Osteoblast (primary cell): ENCODE results near the gene VASN. TPM values are rescaled to one million over a fixed set of nuclear protein-coding genes. Genes with fewer than 3 reads are reported as not detected.

ENCODE experiments used
- DNase-seq: peaks from one replicate; pipeline ENCODE4 v3.0.0; 2011; ENCODE audit warnings: low spot score, mixed read lengths; ENCODE audit not compliant: insufficient read length; ENCODE audit errors: missing footprints
- H2AFZ ChIP-seq: 2 replicates; pipeline ENCODE4 v1.6.0; 2011; ENCODE audit warnings: mild to moderate bottlenecking, low read length
- H3K27ac ChIP-seq: 2 replicates; pipeline ENCODE4 v1.5.1; 2011; ENCODE audit warnings: mild to moderate bottlenecking, low read depth, low read length, moderate library complexity
- H3K27me3 ChIP-seq: 2 replicates; pipeline ENCODE4 v1.6.0; 2012; ENCODE audit warnings: mild to moderate bottlenecking, control low read depth, inconsistent platforms, low read length, moderate library complexity; ENCODE audit not compliant: insufficient read depth
- H3K36me3 ChIP-seq: 2 replicates; pipeline ENCODE4 v1.5.1; 2011; ENCODE audit warnings: mild to moderate bottlenecking, low read length, control low read depth, moderate library complexity; ENCODE audit not compliant: insufficient read depth
- H3K4me1 ChIP-seq: 2 replicates; pipeline ENCODE4 v1.5.1; 2011; ENCODE audit warnings: mild to moderate bottlenecking, low read length, control low read depth, moderate library complexity; ENCODE audit not compliant: insufficient read depth
- H3K4me2 ChIP-seq: 2 replicates; pipeline ENCODE4 v1.6.0; 2011; ENCODE audit warnings: mild to moderate bottlenecking, low read length; ENCODE audit not compliant: insufficient read depth
- H3K4me3 ChIP-seq: fragments of 200-600 bp; sonication (generic); 3 replicates; pipeline ENCODE4 v1.5.1; 2012; ENCODE audit warnings: mild to moderate bottlenecking, low read length, inconsistent platforms; ENCODE audit not compliant: insufficient read depth
- H3K79me2 ChIP-seq: 2 replicates; pipeline ENCODE4 v1.6.0; 2012; ENCODE audit warnings: mild to moderate bottlenecking, low read length, control low read depth, inconsistent platforms; ENCODE audit not compliant: insufficient read depth
- H3K9me3 ChIP-seq: 2 replicates; pipeline ENCODE4 v1.5.1; 2011; ENCODE audit warnings: low read depth, low read length, control low read depth
- H4K20me1 ChIP-seq: 2 replicates; pipeline ENCODE4 v1.6.0; 2012; ENCODE audit warnings: mild to moderate bottlenecking, low read length, control low read depth; ENCODE audit not compliant: insufficient read depth
- CTCF ChIP-seq: IDR thresholded peaks from 2 replicates; pipeline ENCODE4 v1.5.1; 2011; ENCODE audit warnings: mild to moderate bottlenecking, low read depth, low read length, moderate library complexity; ENCODE audit errors: extremely low read depth
- total RNA-seq: library from RNA; depleted of rRNA; stranded (reverse); fragments of >200 nt; gene quantifications from 2 replicates; pipeline ENCODE4 v1.2.3, GENCODE V29; 2012

Gene VASN
- total RNA-seq, 1 donor: 217 TPM

DNA sequence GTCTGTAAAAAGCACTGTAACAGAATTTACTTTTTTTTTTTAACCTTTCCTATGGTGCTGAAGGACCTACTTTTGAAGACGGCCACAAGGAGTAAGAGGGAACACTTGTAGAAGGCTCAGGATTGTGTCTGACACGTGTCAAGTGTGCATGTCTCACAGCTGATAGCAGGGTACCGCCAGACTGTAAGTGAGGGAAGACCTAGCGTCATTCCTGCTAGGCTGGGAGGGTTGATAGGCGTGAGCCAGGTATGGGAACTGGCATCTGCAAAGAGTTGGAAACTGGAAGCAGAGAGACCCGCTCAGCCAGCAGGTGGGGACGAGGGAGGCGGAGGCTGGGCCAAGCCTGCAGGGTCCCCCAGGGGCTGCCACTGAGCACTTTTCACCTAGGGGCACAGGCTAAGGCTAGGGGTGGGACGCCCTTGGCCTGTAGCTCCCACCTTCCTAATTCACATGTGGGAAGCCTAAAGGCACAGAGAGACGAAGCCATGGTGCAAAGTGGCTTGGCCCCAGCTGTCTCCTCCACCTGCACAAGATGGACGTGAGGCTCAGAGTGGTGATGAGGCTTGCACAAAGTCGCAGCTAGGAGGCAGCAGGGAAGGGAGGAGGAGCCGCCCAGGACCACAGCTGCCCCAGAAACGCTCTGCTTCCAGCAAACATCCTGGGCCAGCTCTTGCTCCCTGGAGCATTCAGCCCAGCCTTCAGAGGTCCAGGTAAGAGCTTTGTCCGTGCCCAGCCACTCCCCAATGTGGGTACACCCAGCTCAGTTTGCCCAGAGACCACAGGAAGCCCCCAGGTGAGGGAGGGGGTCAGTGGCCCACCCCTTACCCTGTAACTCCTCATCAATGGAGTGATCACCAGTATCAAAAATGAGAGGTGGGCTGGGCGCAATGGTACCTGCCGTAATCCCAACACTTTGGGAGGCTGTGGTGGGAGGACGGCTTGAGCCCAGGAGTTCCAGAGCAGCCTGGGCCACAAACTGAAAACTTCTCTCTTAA is 18.9 kb downstream of the VASN start:
- Histone ChIP-seq H3K9me3 (no peaks in the 10 kb centered on the region), H3K4me1 (peaks cover 44% of the 10 kb centered on the region), H4K20me1 (peaks cover 9% of the 10 kb centered on the region), H3K4me2 (no peak overlapping the region), H2AFZ (no peak overlapping the region), H3K27ac (no peak overlapping the region), H3K4me3 (no peak overlapping the region), H3K36me3 (peaks cover 7% of the 10 kb centered on the region), H3K27me3 (no peaks in the 10 kb centered on the region), H3K79me2 (no peaks in the 10 kb centered on the region)
- DNase-seq: peak; percentile 87
- no peak for TF ChIP-seq CTCF

GRCh38 chr16:4391631-4392381 is 20.2 kb downstream of the VASN start:
- H3K9me3 ChIP-seq: no peaks in the 10 kb centered on the region
- H3K4me1 ChIP-seq: peaks cover 32% of the 10 kb centered on the region
- H3K27me3 ChIP-seq: no peaks in the 10 kb centered on the region
- no peak overlapping the region for H3K27ac ChIP-seq
- TF ChIP-seq CTCF: no peak
- no peaks in the 10 kb centered on the region for H4K20me1 ChIP-seq
- no peaks in the 10 kb centered on the region for H3K79me2 ChIP-seq
- H3K4me2 ChIP-seq: no peak overlapping the region
- no peak overlapping the region for H3K4me3 ChIP-seq
- peaks cover 7% of the 10 kb centered on the region for H3K36me3 ChIP-seq
- DNase-seq: peak; percentile 87
- H2AFZ ChIP-seq: no peak overlapping the region

DNA sequence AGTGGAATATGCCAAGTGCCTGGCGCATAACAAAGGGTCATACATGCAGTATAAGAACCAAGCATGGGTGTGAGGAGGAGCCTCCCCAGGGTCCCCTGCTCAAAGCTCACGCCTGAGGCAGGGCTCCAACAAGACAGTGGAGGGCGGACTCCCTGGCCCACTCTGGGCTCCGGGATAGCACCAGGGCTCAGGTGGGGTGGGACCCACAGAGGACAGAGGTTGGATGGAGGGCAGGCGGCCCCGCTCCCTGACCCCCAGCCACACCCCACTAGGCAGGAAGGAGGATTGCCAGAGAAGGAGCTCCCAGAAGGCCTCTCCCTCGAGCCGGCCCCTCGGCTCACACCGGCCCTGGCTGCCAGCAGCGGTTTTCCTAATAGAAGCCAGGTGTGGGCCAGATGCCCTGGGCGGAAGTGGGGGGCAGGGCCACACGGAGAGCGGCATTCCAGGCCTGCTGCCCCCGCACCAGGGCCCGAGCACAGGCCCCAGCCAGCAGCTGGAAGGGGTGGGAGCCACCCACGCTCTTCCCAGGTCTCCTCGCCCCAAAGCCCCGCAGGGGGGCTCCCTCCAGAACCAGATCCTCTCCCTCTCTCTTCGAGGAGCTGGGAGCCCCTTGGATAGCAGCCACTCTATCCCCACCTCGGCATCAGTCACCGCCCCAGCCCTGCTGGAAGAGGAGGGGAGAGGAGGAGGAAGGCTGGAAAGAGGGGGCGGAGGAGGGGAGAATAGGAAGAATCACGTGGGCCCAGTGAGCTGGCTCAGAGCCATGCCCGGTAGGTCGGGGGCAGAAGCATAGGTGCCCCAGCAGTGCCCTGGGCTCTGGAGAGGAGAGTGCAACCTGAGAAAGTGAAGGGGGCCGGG is 21.0 kb downstream of the VASN start:
- H3K27ac ChIP-seq: peak overlapping the region; percentile 5
- no peak overlapping the region for H3K4me2 ChIP-seq
- DNase-seq: peak; percentile 94
- no peak overlapping the region for H3K4me3 ChIP-seq
- peaks cover 7% of the 10 kb centered on the region for H3K36me3 ChIP-seq
- peaks cover 24% of the 10 kb centered on the region for H3K4me1 ChIP-seq
- H2AFZ ChIP-seq: no peak overlapping the region
- no peaks in the 10 kb centered on the region for H3K79me2 ChIP-seq
- H3K9me3 ChIP-seq: no peaks in the 10 kb centered on the region
- H4K20me1 ChIP-seq: no peaks in the 10 kb centered on the region
- no peak for TF ChIP-seq CTCF
- no peaks in the 10 kb centered on the region for H3K27me3 ChIP-seq
